HG03342 (cell line): ENCODE results near the gene DSE.

Source experiments
- ATAC-seq: cut with Tn5 transposase; IDR thresholded peaks from one replicate; pipeline ENCODE4 v1.9.1; 2021; ENCODE audit warnings: mild to moderate bottlenecking, moderate library complexity; ENCODE audit not compliant: unreplicated experiment

Gene DSE

GRCh38 chr6:116408491-116408890 is 37.7 kb downstream of the DSE start:
- ATAC-seq, result no peak

- ATAC-seq, result peak; percentile 87
Observed at GRCh38 chr6:116409756-116410155, 39.0 kb downstream of the DSE start.

- ATAC-seq, result no peak
Observed at GRCh38 chr6:116411284-116411623, 40.5 kb downstream of the DSE start.

GRCh38 chr6:116412270-116412669 is 41.5 kb downstream of the DSE start:
- ATAC-seq, result no peak

- ATAC-seq, result no peak
Observed at GRCh38 chr6:116413357-116413756, 42.6 kb downstream of the DSE start.

GRCh38 chr6:116417661-116418060 is 46.9 kb downstream of the DSE start:
- ATAC-seq, result no peak

- ATAC-seq, result no peak
Observed at GRCh38 chr6:116419069-116419786, 48.5 kb downstream of the DSE start.

- ATAC-seq, result no peak
Observed at GRCh38 chr6:116420341-116420740, 49.6 kb downstream of the DSE start.

GRCh38 chr6:116422238-116422637 is 51.5 kb downstream of the DSE start:
- no peak for ATAC-seq

GRCh38 chr6:116424001-116424400 is 53.3 kb downstream of the DSE start:
- no peak for ATAC-seq

GRCh38 chr6:116426551-116426950 is 55.8 kb downstream of the DSE start:
- ATAC-seq, result no peak

GRCh38 chr6:116429111-116429510 is 58.4 kb downstream of the DSE start:
- ATAC-seq, result no peak

- ATAC-seq, result no peak
Observed at GRCh38 chr6:116430860-116431259, 60.1 kb downstream of the DSE start.

GRCh38 chr6:116431964-116432595 is 61.3 kb downstream of the DSE start:
- no peak for ATAC-seq

- ATAC-seq, result no peak
Observed at GRCh38 chr6:116433206-116433712, 62.5 kb downstream of the DSE start.

GRCh38 chr6:116434056-116434725 is 63.4 kb downstream of the DSE start:
- no peak for ATAC-seq

GRCh38 chr6:116436586-116436985 is 65.8 kb downstream of the DSE start:
- ATAC-seq, result no peak

- ATAC-seq, result no peak
Observed at GRCh38 chr6:116437656-116438055, 66.9 kb downstream of the DSE start.

- ATAC-seq, result no peak
Observed at GRCh38 chr6:116438590-116439448, 68.1 kb downstream of the DSE start.

- no peak for ATAC-seq
Observed at GRCh38 chr6:116439522-116440051, 68.8 kb downstream of the DSE start.

- ATAC-seq, result no peak
Observed at GRCh38 chr6:116443105-116443504, 72.4 kb downstream of the DSE start.
